H1 (cell line): ENCODE measurements around the gene BRINP3. TPM values are rescaled to one million over a fixed set of nuclear protein-coding genes. Genes with fewer than 3 reads are reported as not detected.

ENCODE experiments used
- CTCF ChIA-PET: fragments of 300-600 bp; sonication (Branson Sonifier 250); formaldehyde crosslinking; loops from one replicate; lab custom pipeline; 2021; ENCODE audit not compliant: partially characterized antibody; lab: Charles Lee
- POLR2A ChIA-PET: fragments of 300-600 bp; sonication (Branson Sonifier 250); formaldehyde crosslinking; loops from one replicate; lab custom pipeline; 2021; ENCODE audit warnings: inconsistent platforms; ENCODE audit not compliant: partially characterized antibody; lab: Charles Lee
- DNase-seq, 2 experiments: peaks; one replicate each; pipeline versions ENCODE4 v3.0.0 to v3.0.0-alpha.2; 2010 to 2022; ENCODE audit warnings: low spot score in 2 of 2, low read depth in 1 of 2, mixed read lengths in 1 of 2
- FAIRE-seq: peaks from 2 replicates; lab custom pipeline; 2011; peaks lifted over from hg19 to GRCh38; lab: Jason Lieb, UNC
- H2AFZ ChIP-seq: 2 replicates; pipeline ENCODE4 v1.8.1; 2012; ENCODE audit warnings: low read length, inconsistent platforms
- H2AK5ac ChIP-seq: 2 replicates; pipeline ENCODE4 v1.6.1; 2013; ENCODE audit warnings: low read depth, low read length
- H2BK120ac ChIP-seq: replicated peaks from 2 replicates; pipeline ENCODE3; 2013; ENCODE audit warnings: low read depth, low read length, inconsistent platforms
- H2BK12ac ChIP-seq: 2 replicates; pipeline ENCODE4 v1.6.1; 2013; ENCODE audit warnings: low read depth, low read length
- H2BK15ac ChIP-seq: 2 replicates; pipeline ENCODE4 v1.6.1; 2013; ENCODE audit warnings: low read length
- H2BK20ac ChIP-seq: 2 replicates; pipeline ENCODE4 v1.6.1; 2013; ENCODE audit warnings: low read length
- H2BK5ac ChIP-seq: 2 replicates; pipeline ENCODE4 v1.6.1; 2013; ENCODE audit warnings: low read depth, low read length
- H3K14ac ChIP-seq: 2 replicates; pipeline ENCODE4 v1.6.1; 2013; ENCODE audit warnings: inconsistent platforms; ENCODE audit not compliant: insufficient read length
- H3K18ac ChIP-seq: 2 replicates; pipeline ENCODE4 v1.6.1; 2013; ENCODE audit warnings: low read length; ENCODE audit errors: extremely low read depth
- H3K23ac ChIP-seq: 2 replicates; pipeline ENCODE4 v1.6.1; 2013; ENCODE audit warnings: inconsistent platforms; ENCODE audit not compliant: insufficient read length
- H3K23me2 ChIP-seq: 2 replicates; pipeline ENCODE4 v1.6.1; 2013; ENCODE audit warnings: low read depth, low read length
- H3K27ac ChIP-seq: 2 replicates; pipeline ENCODE4 v1.6.1; 2011; ENCODE audit warnings: low read depth, low read length, inconsistent platforms
- H3K27me3 ChIP-seq, 4 experiments: replicated peaks in 1 of 4; 1 replicate in 1 of 4; 2 replicates in 3 of 4; pipeline versions ENCODE4 v1.6.1 to v1.8.1; 2011 to 2013; ENCODE audit warnings: low read length in 3 of 4, mild to moderate bottlenecking in 3 of 4, inconsistent platforms in 2 of 4, mixed read lengths in 2 of 4, moderate library complexity in 1 of 4; ENCODE audit not compliant: control insufficient read depth in 3 of 4, insufficient read depth in 3 of 4; ENCODE audit errors: extremely low read depth in 1 of 4
- H3K36me3 ChIP-seq, 4 experiments: 2 replicates each; pipeline versions ENCODE4 v1.6.1 to v1.8.1; 2011 to 2013; ENCODE audit warnings: mild to moderate bottlenecking in 4 of 4, low read length in 3 of 4, moderate library complexity in 2 of 4, control low read depth in 1 of 4, inconsistent platforms in 1 of 4; ENCODE audit not compliant: insufficient read depth in 4 of 4, control insufficient read depth in 2 of 4
- H3K4ac ChIP-seq: replicated peaks from 2 replicates; pipeline ENCODE3; 2013; ENCODE audit warnings: low read length, low read depth, mixed read lengths, inconsistent platforms; ENCODE audit not compliant: insufficient read length
- H3K4me1 ChIP-seq, 4 experiments: replicated peaks in 1 of 4; 1 replicate in 1 of 4; 2 replicates in 3 of 4; pipeline versions ENCODE4 v1.6.1 to v1.8.1; 2011 to 2013; ENCODE audit warnings: low read length in 3 of 4, inconsistent platforms in 2 of 4, mixed read lengths in 1 of 4; ENCODE audit not compliant: insufficient read depth in 4 of 4, control insufficient read depth in 3 of 4
- H3K4me2 ChIP-seq, 2 experiments: 2 replicates each; pipeline versions ENCODE4 v1.6.1 to v1.8.1; 2011 to 2013; ENCODE audit warnings: low read depth in 2 of 2, low read length in 2 of 2, control low read depth in 1 of 2, inconsistent platforms in 1 of 2, mild to moderate bottlenecking in 1 of 2; ENCODE audit not compliant: insufficient read depth in 1 of 2
- H3K4me3 ChIP-seq, 4 experiments: fragments of 200-600, 300-600 bp in 1 of 4; sonication (generic), shearing (Covaris generic), sonication (Bioruptor Twin) in 1 of 4; 2 replicates each; pipeline versions ENCODE4 v1.5.1 to v1.8.1; 2011 to 2016; ENCODE audit warnings: low read length in 4 of 4, low read depth in 3 of 4, control low read depth in 2 of 4, inconsistent platforms in 2 of 4, mild to moderate bottlenecking in 2 of 4, mixed read lengths in 1 of 4, moderate library complexity in 1 of 4; ENCODE audit not compliant: insufficient read depth in 2 of 4; ENCODE audit errors: extremely low read depth in 1 of 4
- H3K56ac ChIP-seq: replicated peaks from 2 replicates; pipeline ENCODE3; 2013; ENCODE audit warnings: low read depth, mild to moderate bottlenecking, mixed read lengths, low read length, inconsistent platforms; ENCODE audit not compliant: insufficient read length
- H3K79me1 ChIP-seq: 2 replicates; pipeline ENCODE4 v1.6.1; 2013; ENCODE audit warnings: low read depth, low read length, control low read depth
- H3K79me2 ChIP-seq, 2 experiments: 2 replicates each; pipeline versions ENCODE4 v1.6.1 to v1.8.1; 2012 to 2013; ENCODE audit warnings: low read length in 2 of 2, mild to moderate bottlenecking in 2 of 2, inconsistent platforms in 1 of 2; ENCODE audit not compliant: insufficient read depth in 2 of 2, control insufficient read depth in 1 of 2
- H3K9ac ChIP-seq, 4 experiments: replicated peaks in 1 of 4; 1 replicate in 1 of 4; 2 replicates in 3 of 4; pipeline versions ENCODE4 v1.6.1 to v1.8.1; 2011 to 2013; ENCODE audit warnings: low read depth in 3 of 4, low read length in 3 of 4, control low read depth in 2 of 4, mild to moderate bottlenecking in 2 of 4, moderate library complexity in 2 of 4, inconsistent platforms in 1 of 4; ENCODE audit errors: extremely low read depth in 1 of 4
- H3K9me3 ChIP-seq, 2 experiments: 2 replicates each; pipeline versions ENCODE4 v1.6.1 to v1.8.1; 2012 to 2013; ENCODE audit warnings: mild to moderate bottlenecking in 2 of 2, moderate library complexity in 2 of 2, control low read depth in 1 of 2, inconsistent platforms in 1 of 2, low read depth in 1 of 2, low read length in 1 of 2, mixed read lengths in 1 of 2; ENCODE audit not compliant: insufficient read depth in 2 of 2
- H4K20me1 ChIP-seq, 2 experiments: replicated peaks in 1 of 2; 2 replicates each; pipeline versions ENCODE3 to v1.8.1; 2011 to 2013; ENCODE audit warnings: inconsistent platforms in 2 of 2, low read length in 2 of 2, mild to moderate bottlenecking in 1 of 2; ENCODE audit not compliant: insufficient read depth in 2 of 2, control insufficient read depth in 1 of 2
- H4K5ac ChIP-seq: 2 replicates; pipeline ENCODE4 v1.6.1; 2013; ENCODE audit warnings: low read length, low read depth, mixed read lengths, inconsistent platforms; ENCODE audit not compliant: insufficient read length
- H4K8ac ChIP-seq: 2 replicates; pipeline ENCODE4 v1.8.0; 2013; ENCODE audit warnings: mild to moderate bottlenecking, moderate library complexity, low read length, inconsistent platforms; ENCODE audit not compliant: insufficient read depth; ENCODE audit errors: extremely low read depth
- H4K91ac ChIP-seq: replicated peaks from 2 replicates; pipeline ENCODE3; 2013; ENCODE audit warnings: low read length, mixed read lengths, inconsistent platforms; ENCODE audit not compliant: insufficient read length
- CTCF ChIP-seq, 3 experiments: IDR thresholded peaks; 1 replicate in 2 of 3; 2 replicates in 1 of 3; pipeline versions ENCODE4 v1.5.1 to v1.6.1; 2011; ENCODE audit warnings: low read length in 3 of 3, mild to moderate bottlenecking in 3 of 3, inconsistent platforms in 2 of 3, low read depth in 1 of 3, moderate library complexity in 1 of 3; ENCODE audit not compliant: insufficient read depth in 1 of 3; ENCODE audit errors: control extremely low read depth in 1 of 3
- EP300 ChIP-seq, 2 experiments: IDR thresholded peaks; 1 replicate in 1 of 2; 2 replicates in 1 of 2; pipeline ENCODE4 v1.6.1; 2011 to 2012; ENCODE audit warnings: low read depth in 2 of 2, low read length in 2 of 2, mild to moderate bottlenecking in 2 of 2, borderline replicate concordance in 1 of 2, inconsistent platforms in 1 of 2, moderate library complexity in 1 of 2
- KDM4A ChIP-seq: IDR thresholded peaks from one replicate; pipeline ENCODE4 v1.7.1; 2012; ENCODE audit warnings: low read depth, mild to moderate bottlenecking, moderate library complexity, low read length, inconsistent platforms; ENCODE audit not compliant: severe bottlenecking
- NRF1 ChIP-seq: IDR thresholded peaks from 2 replicates; pipeline ENCODE4 v1.6.1; 2011; ENCODE audit warnings: mild to moderate bottlenecking, low read depth, low read length, improper control_type of control experiment
- RAD21 ChIP-seq, 2 experiments: IDR thresholded peaks in 1 of 2; conservative IDR thresholded peaks in 1 of 2; 2 replicates each; pipeline ENCODE4 v1.6.1; 2011; ENCODE audit warnings: low read depth in 2 of 2, low read length in 2 of 2, improper control_type of control experiment in 1 of 2, inconsistent platforms in 1 of 2, mild to moderate bottlenecking in 1 of 2, moderate library complexity in 1 of 2
- SP1 ChIP-seq: IDR thresholded peaks from 2 replicates; pipeline ENCODE4 v1.6.1; 2011; ENCODE audit warnings: low read depth, low read length
- WGBS, 2 experiments: shearing (Covaris generic) in 1 of 2; methylation state at CpG; one replicate each; pipeline versions ENCODE4 v1.1.6 to v1.1.7; 2013 to 2015; ENCODE audit warnings: low lambda C conversion rate in 2 of 2, mixed read lengths in 2 of 2, inconsistent platforms in 1 of 2, low coverage in 1 of 2, missing lambda C conversion rate in 1 of 2; ENCODE audit not compliant: insufficient replicate concordance in 2 of 2, insufficient coverage in 1 of 2, insufficient read length in 1 of 2; ENCODE audit errors: extremely low coverage in 1 of 2, missing lambda C conversion rate in 1 of 2; 5-methylcytosine and 5-hydroxymethylcytosine counted together
- polyA plus RNA-seq, 7 experiments: library from polyadenylated mRNA; depleted of rRNA in 3 of 7; stranded (reverse) in 5 of 7; unstranded in 2 of 7; fragments of >200 nt in 5 of 7; fragments of 200-250 nt in 2 of 7; gene quantifications; 1 replicate in 5 of 7; 2 replicates in 1 of 7; 4 replicates in 1 of 7; pipeline versions ENCODE4 v1.2.1 to v1.2.3, GENCODE V29; 2011 to 2013; ENCODE audit warnings: missing spikeins in 2 of 7, mixed read lengths in 2 of 7
- total RNA-seq: library from RNA; stranded (reverse); fragmentation: NEBNext Ultra II Directional; extraction: Animal tissue kit (Norgen Biotek cat#: 25700); gene quantifications from 2 replicates; pipeline ENCODE4 v1.2.1, GENCODE V29; 2021

Gene BRINP3
- total and polyA plus RNA-seq, 2 of the 8 experiments (the other 6 are each of a cell fraction or from before 2014, with no cell fraction given), result not detected

- H3K27ac ChIP-seq, result no peak overlapping the region
- H3K18ac ChIP-seq, result no peak overlapping the region
- H3K56ac ChIP-seq, result no peak overlapping the region
- no peak overlapping the region for H3K4me3 ChIP-seq
- no peaks in the 10 kb centered on the region for H3K36me3 ChIP-seq
- no peaks in the 10 kb centered on the region for H3K4me1 ChIP-seq
- H3K27me3 ChIP-seq, result no peaks in the 10 kb centered on the region
- no peak for FAIRE-seq
- H4K8ac ChIP-seq, result no peak overlapping the region
- H4K5ac ChIP-seq, result no peak overlapping the region
- no peaks in the 10 kb centered on the region for H3K79me2 ChIP-seq
- H3K4me2 ChIP-seq, result no peak overlapping the region
- H4K91ac ChIP-seq, result no peak overlapping the region
- no peak overlapping the region for H3K14ac ChIP-seq
- H2BK15ac ChIP-seq, result no peak overlapping the region
- no peak overlapping the region for H2AK5ac ChIP-seq
- TF ChIP-seq NRF1, result no peak
- TF ChIP-seq RAD21 (IDR thresholded peaks at IDR 0.05 in 1 of 2, conservative IDR thresholded peaks at IDR 0.05 in 1 of 2; ENCODE audit: low read depth in 2 of 2, low read length in 2 of 2), result peak; percentile 80 to 81
- no peak for TF ChIP-seq SP1
- TF ChIP-seq KDM4A, result no peak
- peak in 2 of 3 experiments; percentile 28 to 43; a peak in 2 of 4 replicates for TF ChIP-seq CTCF (IDR thresholded peaks at IDR 0.05; ENCODE audit: control extremely low read depth in 1 of 3, insufficient read depth in 1 of 3, low read depth in 1 of 3, low read length in 3 of 3)
- TF ChIP-seq EP300 (IDR thresholded peaks at IDR 0.05; ENCODE audit: borderline replicate concordance in 1 of 2, low read depth in 2 of 2, low read length in 2 of 2), result no peak
- TF ChIP-seq, all 59 proteins: peak for 2
- WGBS, 2 experiments, result 79% methylated on average over 3 of the region's 3 CpGs; no CpG with 5 or more reads in 1 of the 2 experiments
- H2BK20ac ChIP-seq, result no peak overlapping the region
- ChIA-PET POLR2A (no interaction called here), CTCF (interaction anchor here (0.6 to 1.5 kb wide), 6 partner anchors 13 to 889 kb away, joined by 3 to 6 read pairs (median 4); no protein-coding TSS in a partner anchor)
- H3K9ac ChIP-seq, result no peak overlapping the region
- DNase-seq, result no peak
- no peak overlapping the region for H2BK12ac ChIP-seq
- no peak overlapping the region for H3K4ac ChIP-seq
- no peak overlapping the region for H2BK5ac ChIP-seq
- H3K23ac ChIP-seq, result no peak overlapping the region
- H3K79me1 ChIP-seq, result no peaks in the 10 kb centered on the region
- H2AFZ ChIP-seq, result no peak overlapping the region
- H4K20me1 ChIP-seq, result no peaks in the 10 kb centered on the region
- H2BK120ac ChIP-seq, result no peak overlapping the region
- H3K9me3 ChIP-seq, result no peaks in the 10 kb centered on the region
- H3K23me2 ChIP-seq, result no peaks in the 10 kb centered on the region
These were observed 156.7 kb downstream of the BRINP3 start for GRCh38 chr1:190320952-190321351.
